ENCODE results near the gene PAPPA2. TPM values are rescaled to one million over a fixed set of nuclear protein-coding genes. Genes with fewer than 3 reads are reported as not detected.

Gene PAPPA2
- total RNA-seq, 4 donors from 2014 or later: under 0.01 to 3.1 (median 0.45) TPM

DNA sequence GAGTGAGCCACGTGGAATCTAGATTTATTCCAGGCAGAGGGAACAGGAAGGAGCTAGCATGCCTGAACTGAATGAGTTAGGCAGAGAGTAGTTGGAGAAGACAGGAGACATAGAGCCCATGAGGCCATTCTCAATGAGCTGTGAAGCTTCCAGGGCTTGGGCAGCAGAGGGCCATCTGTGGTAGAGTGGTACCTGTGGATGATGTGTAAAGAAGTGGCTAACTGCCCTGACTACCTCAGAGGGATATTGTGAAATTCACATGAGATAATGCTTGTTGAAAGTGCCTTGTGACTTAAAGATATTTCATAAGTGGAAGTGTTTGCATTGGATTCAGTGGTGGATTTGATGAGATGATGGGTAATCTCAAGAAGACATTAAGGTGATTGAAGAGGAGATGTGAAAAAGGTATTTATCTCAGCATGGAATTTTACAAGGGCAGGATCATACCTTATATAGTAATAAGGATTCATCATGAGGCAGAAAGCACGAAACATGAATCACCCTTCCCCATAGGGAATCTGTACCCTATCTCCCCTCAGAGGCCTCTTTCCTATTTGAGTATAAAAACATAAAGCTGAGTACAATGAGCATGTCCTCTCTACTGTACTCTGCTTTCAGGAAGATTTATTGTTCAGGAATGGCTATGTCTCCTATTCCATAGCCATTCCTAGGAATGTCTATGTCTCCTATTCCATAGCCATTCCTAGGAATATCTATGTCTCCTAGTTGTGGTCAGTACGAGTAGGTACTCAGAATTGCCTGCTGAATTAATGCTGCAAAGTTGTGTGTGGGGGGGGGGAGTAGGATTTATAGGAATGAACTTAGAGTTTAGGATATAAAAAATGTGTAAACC, 146.8 kb downstream of the PAPPA2 start:
- H3K4me1 ChIP-seq: no peaks in the 10 kb centered on the region

DNA sequence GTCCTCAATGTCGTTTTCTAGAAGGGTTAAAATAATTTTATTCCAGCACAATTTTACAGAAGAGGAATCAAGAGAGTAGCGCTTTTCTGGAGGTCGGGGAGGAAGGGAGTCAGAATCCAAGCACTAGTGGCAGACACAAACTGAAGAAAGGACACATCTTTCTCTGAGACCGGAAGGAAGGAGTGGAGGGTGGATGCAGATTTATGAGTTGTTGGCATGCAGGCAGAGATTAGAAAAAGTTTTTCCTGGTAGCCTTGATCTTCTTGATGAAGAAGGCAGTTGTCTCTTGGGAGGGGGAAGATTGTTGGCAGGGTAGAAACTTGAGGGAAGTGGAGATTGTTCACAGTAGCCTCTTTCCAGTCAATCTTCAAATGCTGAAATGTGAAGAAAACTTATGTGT, 149.8 kb downstream of the PAPPA2 start:
- no peaks in the 10 kb centered on the region for H3K36me3 ChIP-seq
- no peak overlapping the region for H3K27ac ChIP-seq (replicated peaks in 1 of 4)
- H3K27me3 ChIP-seq: no peaks in the 10 kb centered on the region
- no peak for DNase-seq (ENCODE audit: extremely low spot score)
- 80% methylated on average over 4 of the region's 4 CpGs for WGBS
- intact Hi-C loops (cut with DNase I): no loop called here
- H3K4me3 ChIP-seq: no peak overlapping the region
- TF ChIP-seq POLR2AphosphoS5 (IDR thresholded peaks at IDR 0.05) (no peak), EP300 (IDR thresholded peaks at IDR 0.05) (no peak), POLR2A (IDR thresholded peaks at IDR 0.05; ENCODE audit: low read depth) (no peak)
- TF ChIP-seq, protein P1, sequence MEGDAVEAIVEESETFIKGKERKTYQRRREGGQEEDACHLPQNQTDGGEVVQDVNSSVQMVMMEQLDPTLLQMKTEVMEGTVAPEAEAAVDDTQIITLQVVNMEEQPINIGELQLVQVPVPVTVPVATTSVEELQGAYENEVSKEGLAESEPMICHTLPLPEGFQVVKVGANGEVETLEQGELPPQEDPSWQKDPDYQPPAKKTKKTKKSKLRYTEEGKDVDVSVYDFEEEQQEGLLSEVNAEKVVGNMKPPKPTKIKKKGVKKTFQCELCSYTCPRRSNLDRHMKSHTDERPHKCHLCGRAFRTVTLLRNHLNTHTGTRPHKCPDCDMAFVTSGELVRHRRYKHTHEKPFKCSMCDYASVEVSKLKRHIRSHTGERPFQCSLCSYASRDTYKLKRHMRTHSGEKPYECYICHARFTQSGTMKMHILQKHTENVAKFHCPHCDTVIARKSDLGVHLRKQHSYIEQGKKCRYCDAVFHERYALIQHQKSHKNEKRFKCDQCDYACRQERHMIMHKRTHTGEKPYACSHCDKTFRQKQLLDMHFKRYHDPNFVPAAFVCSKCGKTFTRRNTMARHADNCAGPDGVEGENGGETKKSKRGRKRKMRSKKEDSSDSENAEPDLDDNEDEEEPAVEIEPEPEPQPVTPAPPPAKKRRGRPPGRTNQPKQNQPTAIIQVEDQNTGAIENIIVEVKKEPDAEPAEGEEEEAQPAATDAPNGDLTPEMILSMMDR (IDR thresholded peaks at IDR 0.05): no peak
- H3K4me1 ChIP-seq: no peaks in the 10 kb centered on the region
- no peaks in the 10 kb centered on the region for H3K9me3 ChIP-seq

More for the DNA sequence above, 146.8 kb downstream of the PAPPA2 start:
- Histone ChIP-seq H3K4me3 (no peak overlapping the region), H3K9me3 (no peaks in the 10 kb centered on the region), H3K36me3 (no peaks in the 10 kb centered on the region), H3K27ac (replicated peaks in 1 of 4) (no peak overlapping the region), H3K27me3 (no peaks in the 10 kb centered on the region)
- no peak for DNase-seq (ENCODE audit: extremely low spot score)
- 66% methylated on average over 3 of the region's 3 CpGs for WGBS
- TF ChIP-seq POLR2AphosphoS5 (IDR thresholded peaks at IDR 0.05): no peak
- no peak for TF ChIP-seq POLR2A (IDR thresholded peaks at IDR 0.05; ENCODE audit: low read depth)
- intact Hi-C loops (cut with DNase I): no loop called here

DNA sequence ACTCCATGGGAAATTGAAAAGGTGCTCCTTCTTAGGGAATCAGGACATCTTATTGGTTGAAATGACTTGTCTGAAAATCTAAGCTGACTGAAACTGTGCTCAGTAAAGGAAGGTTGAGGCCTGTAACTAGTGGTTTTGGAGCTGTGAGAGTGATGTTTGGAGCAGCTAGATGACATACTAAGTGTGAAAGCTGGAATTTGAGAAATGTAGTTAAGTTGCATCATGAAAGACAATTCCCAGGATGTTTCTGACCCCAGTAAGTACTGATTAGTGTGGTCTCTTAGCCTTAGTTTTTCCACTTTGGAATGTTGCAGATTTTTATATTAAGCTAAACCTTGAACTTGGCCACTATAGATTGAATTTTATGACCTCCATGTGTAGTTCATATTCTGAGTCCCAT, 154.9 kb downstream of the PAPPA2 start:
- Histone ChIP-seq H3K27me3 (no peaks in the 10 kb centered on the region), H3K27ac (replicated peaks in 1 of 4) (no peak overlapping the region), H3K36me3 (no peaks in the 10 kb centered on the region), H3K9me3 (no peaks in the 10 kb centered on the region), H3K4me3 (no peak overlapping the region), H3K4me1 (no peaks in the 10 kb centered on the region)
- DNase-seq (ENCODE audit: extremely low spot score): no peak
- intact Hi-C loops (cut with DNase I): no loop called here
- TF ChIP-seq EP300 (IDR thresholded peaks at IDR 0.05) (no peak), POLR2A (IDR thresholded peaks at IDR 0.05; ENCODE audit: low read depth) (no peak), POLR2AphosphoS5 (IDR thresholded peaks at IDR 0.05) (no peak)
- TF ChIP-seq, protein P1 (IDR thresholded peaks at IDR 0.05): no peak

DNA sequence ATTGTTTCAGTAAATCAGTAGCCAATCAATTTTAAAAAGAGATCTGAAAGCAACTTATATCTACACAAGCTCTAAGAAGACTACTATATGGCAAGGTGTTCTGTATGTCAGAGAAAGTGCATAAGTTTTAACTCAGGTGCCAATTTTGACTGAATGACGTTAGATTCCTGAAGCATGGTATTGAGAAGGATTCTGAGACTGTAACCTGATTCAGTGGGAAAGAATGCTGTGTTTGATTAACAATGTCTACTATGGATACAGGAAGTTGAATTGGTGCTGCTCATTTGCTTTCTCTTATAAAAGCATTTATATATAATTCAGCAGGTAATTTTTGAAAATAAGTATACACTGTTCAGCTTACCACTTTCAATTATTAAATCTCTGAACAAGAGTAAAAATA, 156.3 kb downstream of the PAPPA2 start:
- H3K4me3 ChIP-seq: no peak overlapping the region
- no peaks in the 10 kb centered on the region for H3K4me1 ChIP-seq
- WGBS: 79% methylated on average over 1 of the region's 1 CpG
- intact Hi-C loops (cut with DNase I): no loop called here
- no peaks in the 10 kb centered on the region for H3K27me3 ChIP-seq
- H3K27ac ChIP-seq (replicated peaks in 1 of 4): no peak overlapping the region
- TF ChIP-seq, protein P1 (IDR thresholded peaks at IDR 0.05): no peak
- TF ChIP-seq POLR2AphosphoS5 (IDR thresholded peaks at IDR 0.05) (no peak), POLR2A (IDR thresholded peaks at IDR 0.05; ENCODE audit: low read depth) (no peak), EP300 (IDR thresholded peaks at IDR 0.05) (no peak)
- no peak for DNase-seq (ENCODE audit: extremely low spot score)
- H3K36me3 ChIP-seq: no peaks in the 10 kb centered on the region
- no peaks in the 10 kb centered on the region for H3K9me3 ChIP-seq

DNA sequence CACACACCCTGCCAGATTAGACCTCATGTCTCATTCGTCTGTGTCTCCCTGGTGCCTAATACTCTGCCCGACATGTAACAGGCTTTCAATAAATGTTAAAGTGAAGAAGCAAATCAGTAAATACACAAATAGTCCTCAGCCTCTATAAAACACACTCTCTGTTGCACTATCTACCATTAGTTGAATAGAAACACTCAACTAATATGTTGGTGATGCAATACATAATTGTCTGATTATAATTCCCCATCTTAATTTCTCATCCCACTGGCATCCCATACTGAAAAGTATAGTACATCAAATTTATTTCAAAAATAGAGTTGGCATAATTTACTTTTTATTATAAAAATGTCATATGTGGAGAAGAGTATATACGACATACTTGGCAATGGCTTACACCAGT, 162.4 kb downstream of the PAPPA2 start:
- Histone ChIP-seq H3K27me3 (no peaks in the 10 kb centered on the region), H3K27ac (replicated peaks in 1 of 4) (no peak overlapping the region), H3K9me3 (no peaks in the 10 kb centered on the region), H3K4me1 (no peaks in the 10 kb centered on the region), H3K4me3 (no peak overlapping the region), H3K36me3 (no peaks in the 10 kb centered on the region)
- 68% methylated on average over 3 of the region's 3 CpGs for WGBS
- DNase-seq (ENCODE audit: extremely low spot score): no peak
- intact Hi-C loops (cut with DNase I): no loop called here
- no peak for TF ChIP-seq POLR2AphosphoS5 (IDR thresholded peaks at IDR 0.05)
- TF ChIP-seq EP300 (IDR thresholded peaks at IDR 0.05): no peak
- TF ChIP-seq POLR2A (IDR thresholded peaks at IDR 0.05; ENCODE audit: low read depth): no peak
- TF ChIP-seq, protein P1 (IDR thresholded peaks at IDR 0.05): no peak

Measured in esophagus muscularis mucosa (tissue), 4 donors.